Sigmoid colon (tissue), 7 donors: ENCODE measurements around the gene ZNF512. TPM values are rescaled to one million over a fixed set of nuclear protein-coding genes. Genes with fewer than 3 reads are reported as not detected.

Source experiments
- DNase-seq: peaks from one replicate; pipeline ENCODE4 v3.0.0-alpha.2; 2019
- H3K27ac ChIP-seq, 4 donors: fragments of 200-600 bp; sonication (generic); one replicate each; pipeline ENCODE4 v1.5.1; 2016 to 2019; ENCODE audit warnings: mild to moderate bottlenecking in 1 of 4
- H3K27me3 ChIP-seq, 3 donors: fragments of 200-600 bp; sonication (generic); one replicate each; pipeline ENCODE4 v1.5.1; 2019; ENCODE audit warnings: mild to moderate bottlenecking in 1 of 3
- H3K36me3 ChIP-seq, 4 donors: fragments of 200-600 bp; sonication (generic); one replicate each; pipeline ENCODE4 v1.5.1; 2016 to 2019
- H3K4me1 ChIP-seq, 4 donors: fragments of 200-600 bp; sonication (generic); one replicate each; pipeline ENCODE4 v1.5.1; 2017 to 2019
- H3K4me3 ChIP-seq, 4 donors: fragments of 200-600 bp; sonication (generic); one replicate each; pipeline ENCODE4 v1.5.1; 2017 to 2019; ENCODE audit warnings: mild to moderate bottlenecking in 2 of 4, moderate library complexity in 1 of 4
- H3K9me3 ChIP-seq, 4 donors: fragments of 200-600 bp in 3 of 4; sonication (generic) in 3 of 4; one replicate each; pipeline versions ENCODE4 v1.5.1 to v1.6.1; 2013 to 2019
- EP300 ChIP-seq, 4 donors: sonication (generic); formaldehyde crosslinking; IDR thresholded peaks; one replicate each; pipeline ENCODE4 v1.6.1; 2017; ENCODE audit warnings: antibody characterized with exemption in 4 of 4
- POLR2A ChIP-seq, 2 donors: fragments of 450-650 bp; IDR thresholded peaks; one replicate each; pipeline ENCODE4 v1.6.1; 2016; ENCODE audit warnings: antibody characterized with exemption in 2 of 2, mild to moderate bottlenecking in 2 of 2, moderate library complexity in 2 of 2
- POLR2AphosphoS5 ChIP-seq, 4 donors: sonication (generic); formaldehyde crosslinking; IDR thresholded peaks; one replicate each; pipeline ENCODE4 v1.6.1; 2017; ENCODE audit warnings: antibody characterized with exemption in 4 of 4
- WGBS, 2 donors: extraction: QIAGEN DNeasy Blood & Tissue Kit; methylation state at CpG; one replicate each; pipeline ENCODE4 v1.1.7; 2013; 5-methylcytosine and 5-hydroxymethylcytosine counted together
- intact Hi-C: fragments of 100-400 bp; cut with DNase I; formaldehyde crosslinking; loops from one replicate; pipeline ENCODE4 v1.15.1; 2023
- polyA plus RNA-seq, 3 donors: library from polyadenylated mRNA; stranded (reverse); fragments of 200-250 nt; gene quantifications; one replicate each; pipeline ENCODE4 v1.2.3, GENCODE V29; 2013
- small RNA-seq, 3 donors: library from RNA; depleted of rRNA; stranded (forward); fragments of <200 nt; gene quantifications; one replicate each; pipeline ENCODE3, GENCODE V24; 2016
- total RNA-seq, 4 donors: library from RNA; depleted of rRNA; stranded (reverse); fragments of >200 nt; gene quantifications; one replicate each; pipeline ENCODE4 v1.1.0, GENCODE V29; 2016
- TF ChIP-seq, protein P1 (sequence below), 4 experiments: fragments of 450-650 bp in 3 of 4; fragments of 200-600 bp in 1 of 4; IDR thresholded peaks; one replicate each; pipeline ENCODE4 v1.5.1; 2016 to 2019; ENCODE audit warnings: antibody characterized with exemption in 4 of 4, mild to moderate bottlenecking in 3 of 4, moderate library complexity in 2 of 4
- donor health status: healthy with polysubstance abuse.
- donor health status: Bipolar disorder and iron deficiency.
- donor health status: healthy.

Gene ZNF512
- total and polyA plus RNA-seq, 7 donors: 3.9 to 44.3 (median 30.7) TPM

DNA sequence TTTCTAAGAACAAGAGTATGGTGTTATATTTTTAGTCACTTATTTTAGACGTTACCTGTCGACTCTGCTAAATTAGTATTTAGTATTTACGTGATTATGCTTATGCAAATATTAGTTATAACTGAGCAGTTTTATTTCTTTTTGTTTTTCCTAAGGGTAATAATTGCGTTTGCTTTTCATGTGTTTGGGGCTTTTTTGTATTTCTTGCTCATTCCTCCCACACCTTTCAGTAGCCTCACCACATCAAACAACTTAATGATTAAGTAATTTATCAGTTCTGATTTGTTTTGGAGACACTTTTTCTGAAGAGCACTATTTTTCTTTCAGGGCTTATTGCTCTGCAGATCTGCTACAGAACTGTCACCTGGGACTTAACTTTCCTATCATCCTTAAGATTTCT is 88.4 kb downstream of the ZNF512 start:
- no peak for DNase-seq
- no peak overlapping the region for H3K4me3 ChIP-seq
- peaks cover 0 to 2% (median 0%) of the 10 kb centered on the region in 4 donors for H3K4me1 ChIP-seq
- intact Hi-C loops: no loop called here
- no peaks in the 10 kb centered on the region for H3K9me3 ChIP-seq
- no peak overlapping the region for H3K27ac ChIP-seq
- no peaks in the 10 kb centered on the region for H3K27me3 ChIP-seq
- TF ChIP-seq POLR2AphosphoS5 (IDR thresholded peaks at IDR 0.05) (no peak), EP300 (IDR thresholded peaks at IDR 0.05) (no peak), POLR2A (IDR thresholded peaks at IDR 0.05) (no peak)
- TF ChIP-seq, protein P1, sequence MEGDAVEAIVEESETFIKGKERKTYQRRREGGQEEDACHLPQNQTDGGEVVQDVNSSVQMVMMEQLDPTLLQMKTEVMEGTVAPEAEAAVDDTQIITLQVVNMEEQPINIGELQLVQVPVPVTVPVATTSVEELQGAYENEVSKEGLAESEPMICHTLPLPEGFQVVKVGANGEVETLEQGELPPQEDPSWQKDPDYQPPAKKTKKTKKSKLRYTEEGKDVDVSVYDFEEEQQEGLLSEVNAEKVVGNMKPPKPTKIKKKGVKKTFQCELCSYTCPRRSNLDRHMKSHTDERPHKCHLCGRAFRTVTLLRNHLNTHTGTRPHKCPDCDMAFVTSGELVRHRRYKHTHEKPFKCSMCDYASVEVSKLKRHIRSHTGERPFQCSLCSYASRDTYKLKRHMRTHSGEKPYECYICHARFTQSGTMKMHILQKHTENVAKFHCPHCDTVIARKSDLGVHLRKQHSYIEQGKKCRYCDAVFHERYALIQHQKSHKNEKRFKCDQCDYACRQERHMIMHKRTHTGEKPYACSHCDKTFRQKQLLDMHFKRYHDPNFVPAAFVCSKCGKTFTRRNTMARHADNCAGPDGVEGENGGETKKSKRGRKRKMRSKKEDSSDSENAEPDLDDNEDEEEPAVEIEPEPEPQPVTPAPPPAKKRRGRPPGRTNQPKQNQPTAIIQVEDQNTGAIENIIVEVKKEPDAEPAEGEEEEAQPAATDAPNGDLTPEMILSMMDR (IDR thresholded peaks at IDR 0.05): no peak
- H3K36me3 ChIP-seq: peaks cover 12 to 94% (median 33%) of the 10 kb centered on the region in 4 donors
- 87 to 91% methylated on average over 4 of the region's 4 CpGs for WGBS, 2 donors

Small RNA genes lying within 50 kb of the gene (small RNA-seq; reads per million reads assigned to genes)
- gene RF00340: 0 reads per million in 3 donors

Other genes with a start within 250 kb of the ZNF512 start
- 10 to 100 TPM; 23.3 to 46.5 (median 28.9) TPM for gene GTF3C2, start 226.3 kb upstream of the ZNF512 start, total RNA-seq
- gene GTF3C2, start 226.3 kb upstream of the ZNF512 start, polyA plus RNA-seq: 10 to 100 TPM; 28.8 to 33.4 (median 31.9) TPM
- 10 to 100 TPM; 41.5 to 64.2 (median 54.8) TPM for gene EIF2B4, start 212.7 kb upstream of the ZNF512 start, total RNA-seq
- 10 to 100 TPM; 26.4 to 31.4 (median 28.0) TPM for gene EIF2B4, start 212.7 kb upstream of the ZNF512 start, polyA plus RNA-seq
- 100 to 1,000 TPM in 1 of 4 donors, 10 to 100 TPM in 3; 71.2 to 102 (median 98.1) TPM for gene SNX17, start 212.4 kb upstream of the ZNF512 start, total RNA-seq
- gene SNX17, start 212.4 kb upstream of the ZNF512 start, polyA plus RNA-seq: 10 to 100 TPM; 70.5 to 92.4 (median 78.1) TPM
- gene ZNF513, start 202.3 kb upstream of the ZNF512 start, total RNA-seq: 1 to 10 TPM; 5.0 to 8.7 (median 7.2) TPM
- 10 to 100 TPM; 15.7 to 27.5 (median 20.4) TPM for gene ZNF513, start 202.3 kb upstream of the ZNF512 start, polyA plus RNA-seq
- 10 to 100 TPM; 40.8 to 48.3 (median 44.5) TPM for gene PPM1G, start 173.5 kb upstream of the ZNF512 start, total RNA-seq
- 10 to 100 TPM; 42.0 to 93.4 (median 47.4) TPM for gene PPM1G, start 173.5 kb upstream of the ZNF512 start, polyA plus RNA-seq
- gene NRBP1, start 154.4 kb upstream of the ZNF512 start, total RNA-seq: 10 to 100 TPM; 78.5 to 93.5 (median 86.4) TPM
- gene NRBP1, start 154.4 kb upstream of the ZNF512 start, polyA plus RNA-seq: 10 to 100 TPM; 60.8 to 72.8 (median 72.7) TPM
- under 1 TPM in 1 of 4 donors, not detected in 3; 0.54 TPM for gene KRTCAP3, start 140.7 kb upstream of the ZNF512 start, total RNA-seq
- gene KRTCAP3, start 140.7 kb upstream of the ZNF512 start, polyA plus RNA-seq: 10 to 100 TPM; 33.0 to 93.5 (median 46.5) TPM
- gene IFT172, start 93.3 kb upstream of the ZNF512 start, total RNA-seq: 10 to 100 TPM; 25.7 to 37.7 (median 33.9) TPM
- gene IFT172, start 93.3 kb upstream of the ZNF512 start, polyA plus RNA-seq: 100 to 1,000 TPM in 2 of 3 donors, 10 to 100 TPM in 1; 82.3 to 139 (median 123) TPM
- 1 to 10 TPM; 6.1 to 6.8 (median 6.6) TPM for gene FNDC4, start 87.8 kb upstream of the ZNF512 start, total RNA-seq
- 1 to 10 TPM in 2 of 3 donors, under 1 TPM in 1; 0.69 to 4.9 (median 4.8) TPM for gene FNDC4, start 87.8 kb upstream of the ZNF512 start, polyA plus RNA-seq
- 1 to 10 TPM in 1 of 4 donors, not detected in 3; 1.1 TPM for gene GCKR, start 86.2 kb upstream of the ZNF512 start, total RNA-seq
- gene GCKR, start 86.2 kb upstream of the ZNF512 start, polyA plus RNA-seq: under 1 TPM in 1 of 3 donors, not detected in 2; 0.32 TPM
- 1 to 10 TPM; 3.8 to 8.6 (median 8.0) TPM for gene CCDC121, start 46.0 kb downstream of the ZNF512 start, total RNA-seq
- 1 to 10 TPM; 1.6 to 2.4 (median 1.7) TPM for gene CCDC121, start 46.0 kb downstream of the ZNF512 start, polyA plus RNA-seq
- 10 to 100 TPM; 15.2 to 24.4 (median 21.0) TPM for gene GPN1, start 46.0 kb downstream of the ZNF512 start, total RNA-seq
- 10 to 100 TPM; 28.0 to 31.2 (median 31.0) TPM for gene GPN1, start 46.0 kb downstream of the ZNF512 start, polyA plus RNA-seq
- gene SUPT7L, start 80.6 kb downstream of the ZNF512 start, total RNA-seq: 10 to 100 TPM; 19.0 to 27.1 (median 22.5) TPM
- gene SUPT7L, start 80.6 kb downstream of the ZNF512 start, polyA plus RNA-seq: 10 to 100 TPM in 1 of 3 donors, 1 to 10 TPM in 2; 7.2 to 22.8 (median 8.4) TPM
- 10 to 100 TPM; 16.0 to 21.4 (median 18.6) TPM for gene SLC4A1AP, start 80.8 kb downstream of the ZNF512 start, total RNA-seq
- gene SLC4A1AP, start 80.8 kb downstream of the ZNF512 start, polyA plus RNA-seq: 10 to 100 TPM; 10.2 to 15.7 (median 11.3) TPM
- 100 to 1,000 TPM; 178 to 324 (median 239) TPM for gene MRPL33, start 188.7 kb downstream of the ZNF512 start, total RNA-seq
- 100 to 1,000 TPM; 110 to 208 (median 152) TPM for gene MRPL33, start 188.7 kb downstream of the ZNF512 start, polyA plus RNA-seq